PC-3 (cell line): Measurements from ENCODE around the gene PMIS2. TPM values are rescaled to one million over a fixed set of nuclear protein-coding genes. Genes with fewer than 3 reads are reported as not detected.
A peak's percentile ranks its signal among the peaks of the same experiment; 100 is the strongest.

ENCODE experiments used
- ATAC-seq: fragments of 200-7000 bp; cut with Tn5 transposase; 2 replicates; pipeline ENCODE4 v1.9.1; 2020; ENCODE audit warnings: mild to moderate bottlenecking, moderate library complexity
- BruUV-seq: library from RNA; stranded (reverse); fragments of 400-500 nt; replicated peaks from 2 replicates; lab custom pipeline; 2021; lab: Mats Ljungman, UMichigan
- CTCF ChIA-PET: fragments of 300-600 bp; sonication (Branson Sonifier 250); formaldehyde crosslinking; loops from one replicate; lab custom pipeline; 2022; ENCODE audit warnings: antibody characterized with exemption; lab: Charles Lee
- POLR2A ChIA-PET: fragments of 300-600 bp; sonication (Branson Sonifier 250); formaldehyde crosslinking; loops from one replicate; lab custom pipeline; 2022; ENCODE audit warnings: antibody characterized with exemption; ENCODE audit not compliant: unreplicated experiment; lab: Charles Lee
- DNase-seq: peaks from one replicate; pipeline ENCODE4 v3.0.0-alpha.2; 2015
- H2AFZ ChIP-seq: fragments of 300-600 bp; sonication (generic); 2 replicates; pipeline ENCODE4 v1.6.0; 2016; ENCODE audit warnings: antibody characterized with exemption, low read length
- H3F3A ChIP-seq: fragments of 300-600 bp; sonication (generic); one replicate; pipeline ENCODE4 v1.6.0; 2017; ENCODE audit warnings: antibody characterized with exemption, low read length, control low read depth, mild to moderate bottlenecking; ENCODE audit not compliant: unreplicated experiment
- H3K27ac ChIP-seq: fragments of 300-600 bp; sonication (generic); 2 replicates; pipeline ENCODE4 v1.5.1; 2016; ENCODE audit warnings: mild to moderate bottlenecking, low read length
- H3K27me3 ChIP-seq: fragments of 300-600 bp; sonication (generic); 2 replicates; pipeline ENCODE4 v1.6.1; 2016; ENCODE audit warnings: low read length, mixed read lengths
- H3K36me3 ChIP-seq: fragments of 300-600 bp; sonication (generic); 2 replicates; pipeline ENCODE4 v1.6.1; 2016; ENCODE audit warnings: low read depth, mixed run types, low read length, mixed read lengths
- H3K4me1 ChIP-seq: fragments of 300-600 bp; sonication (generic); 2 replicates; pipeline ENCODE4 v1.5.1; 2016; ENCODE audit warnings: low read length; ENCODE audit not compliant: insufficient read depth
- H3K4me2 ChIP-seq: fragments of 300-600 bp; sonication (generic); 2 replicates; pipeline ENCODE4 v1.6.0; 2016; ENCODE audit warnings: low read length
- H3K4me3 ChIP-seq: fragments of 300-600 bp; sonication (generic); 2 replicates; pipeline ENCODE4 v1.5.1; 2016; ENCODE audit warnings: mild to moderate bottlenecking, low read length, mixed read lengths
- H3K79me2 ChIP-seq: fragments of 300-600 bp; sonication (generic); 2 replicates; pipeline ENCODE4 v1.6.1; 2017; ENCODE audit warnings: low read length, mixed read lengths
- H3K9ac ChIP-seq: fragments of 300-600 bp; sonication (generic); 2 replicates; pipeline ENCODE4 v1.6.0; 2016; ENCODE audit warnings: mild to moderate bottlenecking, low read length
- H3K9me2 ChIP-seq: fragments of 300-600 bp; sonication (generic); replicated peaks from 2 replicates; pipeline ENCODE4 v1.6.1; 2016; ENCODE audit warnings: mixed run types, low read length, mixed read lengths
- H3K9me3 ChIP-seq: fragments of 300-600 bp; sonication (generic); 2 replicates; pipeline ENCODE4 v1.6.1; 2016; ENCODE audit warnings: low read length, mixed read lengths
- H4K20me1 ChIP-seq: fragments of 300-600 bp; sonication (generic); 2 replicates; pipeline ENCODE4 v1.6.1; 2016; ENCODE audit warnings: low read length, mixed read lengths
- CTCF ChIP-seq: fragments of 300-600 bp; sonication (generic); conservative IDR thresholded peaks from 2 replicates; pipeline ENCODE4 v1.5.1; 2017; ENCODE audit warnings: antibody characterized with exemption, low read depth, mild to moderate bottlenecking, low read length
- EZH2 ChIP-seq: fragments of 300-600 bp; sonication (generic); IDR thresholded peaks from one replicate; pipeline ENCODE4 v1.6.1; 2017; ENCODE audit warnings: antibody characterized with exemption, mild to moderate bottlenecking, low read length; ENCODE audit not compliant: unreplicated experiment
- EZH2phosphoT487 ChIP-seq: fragments of 300-600 bp; sonication (generic); IDR thresholded peaks from 2 replicates; pipeline ENCODE4 v1.6.1; 2018; ENCODE audit warnings: mild to moderate bottlenecking, antibody characterized with exemption, low read length, borderline replicate concordance
- intact Hi-C: fragments of 100-400 bp; cut with micrococcal nuclease; formaldehyde crosslinking; loops from 2 replicates; pipeline ENCODE4 v1.9.0; 2023
- total RNA-seq: library from RNA; depleted of rRNA; stranded (reverse); fragments of >200 nt; gene quantifications from 2 replicates; pipeline ENCODE4 v1.2.3, GENCODE V29; 2014

The PMIS2 gene
- total RNA-seq, 1 experiment from 2014 or later: not detected

DNA sequence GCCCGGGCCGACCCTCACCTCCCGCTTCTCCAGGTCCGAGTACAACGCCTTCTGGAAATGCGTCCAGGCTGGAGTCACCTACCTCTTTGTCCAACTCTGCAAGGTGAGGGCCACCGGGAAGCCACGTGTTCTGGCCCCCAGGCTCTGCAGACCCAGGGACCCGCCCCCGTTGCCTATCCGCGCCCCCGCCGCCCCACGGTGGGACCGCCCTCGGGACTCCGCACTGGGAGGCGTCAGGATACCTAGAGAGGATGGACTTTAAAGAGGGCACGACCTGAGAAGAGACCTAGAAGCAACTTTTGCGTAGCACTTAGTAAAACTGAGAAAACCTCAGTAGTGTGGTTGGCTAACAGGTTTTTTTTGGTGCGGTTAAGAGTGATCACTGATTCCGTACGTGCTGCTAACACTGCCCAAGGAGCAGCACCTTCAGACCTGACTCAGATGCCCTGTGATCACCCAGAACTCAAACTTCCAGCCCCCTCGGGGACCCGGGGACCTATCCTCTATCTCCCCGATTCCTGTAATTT is 40.1 kb upstream of the PMIS2 start:
- CTCF ChIA-PET: no interaction called here
- peaks cover 40% of the 10 kb centered on the region for H3K79me2 ChIP-seq
- H2AFZ ChIP-seq: peak overlapping the region; percentile 98
- H3K27ac ChIP-seq: peak overlapping the region; percentile 29; the same call in 1 of the 2 replicates
- H3K4me1 ChIP-seq: peaks cover 14% of the 10 kb centered on the region; the same call in 1 of the 2 replicates
- peak overlapping the region; percentile 88 for H3K4me3 ChIP-seq
- H3F3A ChIP-seq: no peaks in the 10 kb centered on the region
- no peak for TF ChIP-seq EZH2phosphoT487
- no peak for TF ChIP-seq CTCF
- no peak for TF ChIP-seq EZH2
- H4K20me1 ChIP-seq: no peaks in the 10 kb centered on the region
- ATAC-seq: peak; percentile 68
- H3K4me2 ChIP-seq: peak overlapping the region; percentile 90
- peak overlapping the region; percentile 97 for H3K9ac ChIP-seq
- no peaks in the 10 kb centered on the region for H3K36me3 ChIP-seq
- intact Hi-C loops: loop anchor here (2.0 to 5.0 kb wide), 2 partner anchors 27 to 171 kb away; partner anchors contain the start of gene KMT2B
- no peaks in the 10 kb centered on the region for H3K27me3 ChIP-seq
- TSS peak; percentile 61 for BruUV-seq
- POLR2A ChIA-PET: no interaction called here
- peak; percentile 23 for DNase-seq
- no peaks in the 10 kb centered on the region for H3K9me3 ChIP-seq
- H3K9me2 ChIP-seq: no peaks in the 10 kb centered on the region

GRCh38 chr19:35546532-35546931 is 39.4 kb upstream of the PMIS2 start:
- no peaks in the 10 kb centered on the region for H3K36me3 ChIP-seq
- H3K4me3 ChIP-seq: peak overlapping the region; percentile 88
- no peaks in the 10 kb centered on the region for H3F3A ChIP-seq
- no peak overlapping the region for H3K27ac ChIP-seq
- peak overlapping the region; percentile 97 for H3K9ac ChIP-seq
- no peaks in the 10 kb centered on the region for H3K27me3 ChIP-seq
- H3K79me2 ChIP-seq: peaks cover 40% of the 10 kb centered on the region
- H3K9me2 ChIP-seq: no peaks in the 10 kb centered on the region
- H3K9me3 ChIP-seq: no peaks in the 10 kb centered on the region
- H3K4me1 ChIP-seq: peaks cover 14% of the 10 kb centered on the region; the same call in 1 of the 2 replicates
- ATAC-seq (no peak), DNase-seq (no peak)
- ChIA-PET POLR2A (no interaction called here), CTCF (no interaction called here)
- H2AFZ ChIP-seq: no peak overlapping the region
- no TSS peak for BruUV-seq
- TF ChIP-seq EZH2 (no peak), EZH2phosphoT487 (no peak), CTCF (no peak)
- peak overlapping the region; percentile 90 for H3K4me2 ChIP-seq
- intact Hi-C loops: loop anchor here (5.0 kb wide), 1 partner anchor 171 kb away; the partner anchor contains the start of gene KMT2B
- no peaks in the 10 kb centered on the region for H4K20me1 ChIP-seq

DNA sequence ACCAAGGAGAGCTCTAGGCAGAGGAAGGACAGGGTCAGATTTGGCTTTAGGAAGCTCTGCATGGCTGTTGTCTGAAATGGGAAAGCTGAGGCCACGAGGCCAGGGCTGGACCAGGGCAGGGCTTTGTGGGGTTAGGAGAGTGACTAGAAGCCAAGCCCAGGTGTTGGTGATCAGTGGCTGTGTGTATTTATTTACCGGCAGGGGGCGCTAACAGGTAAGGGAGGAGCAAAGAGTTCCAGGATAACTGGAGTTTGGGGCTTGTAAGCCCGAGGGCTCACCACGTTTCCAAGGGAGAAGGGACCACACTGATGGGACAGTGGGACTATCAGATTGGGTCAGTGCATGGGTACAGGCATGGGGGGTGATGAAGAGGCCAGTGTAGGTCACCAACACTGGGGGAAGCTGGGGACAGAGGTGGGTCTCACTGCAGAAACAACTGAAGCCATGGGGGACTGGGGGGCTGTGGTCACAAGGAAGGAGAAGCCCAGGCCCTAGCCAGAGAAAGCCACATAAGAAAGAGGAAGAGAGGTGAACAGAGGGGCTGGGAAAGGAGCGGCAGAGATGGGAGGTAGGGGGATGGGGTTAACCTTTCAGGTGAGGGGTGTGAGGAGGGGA is 36.7 kb upstream of the PMIS2 start:
- CTCF ChIA-PET: no interaction called here
- ATAC-seq: no peak
- peaks cover 13% of the 10 kb centered on the region; the same call in 1 of the 2 replicates for H3K4me1 ChIP-seq

More for the DNA sequence above, 36.7 kb upstream of the PMIS2 start:
- no TSS peak for BruUV-seq
- peak; percentile 65 for DNase-seq
- no peak overlapping the region for H2AFZ ChIP-seq
- no peaks in the 10 kb centered on the region for H4K20me1 ChIP-seq
- H3K27ac ChIP-seq: no peak overlapping the region
- no peak overlapping the region for H3K4me2 ChIP-seq
- H3K4me3 ChIP-seq: no peak overlapping the region
- intact Hi-C loops: loop anchor here (2.0 to 5.0 kb wide), 2 partner anchors 56 to 168 kb away; partner anchors contain the start of gene KMT2B
- peaks cover 33% of the 10 kb centered on the region for H3K79me2 ChIP-seq
- POLR2A ChIA-PET: no interaction called here
- H3K9me2 ChIP-seq: no peaks in the 10 kb centered on the region
- TF ChIP-seq CTCF (peak; percentile 78), EZH2 (no peak)
- no peaks in the 10 kb centered on the region for H3K9me3 ChIP-seq
- H3K9ac ChIP-seq: no peak overlapping the region
- H3K27me3 ChIP-seq: no peaks in the 10 kb centered on the region
- no peaks in the 10 kb centered on the region for H3K36me3 ChIP-seq
- H3F3A ChIP-seq: no peaks in the 10 kb centered on the region
